ENCODE data around the gene EFNA5.
A peak's percentile ranks its signal among the peaks of the same experiment; 100 is the strongest.

Gene EFNA5

DNA sequence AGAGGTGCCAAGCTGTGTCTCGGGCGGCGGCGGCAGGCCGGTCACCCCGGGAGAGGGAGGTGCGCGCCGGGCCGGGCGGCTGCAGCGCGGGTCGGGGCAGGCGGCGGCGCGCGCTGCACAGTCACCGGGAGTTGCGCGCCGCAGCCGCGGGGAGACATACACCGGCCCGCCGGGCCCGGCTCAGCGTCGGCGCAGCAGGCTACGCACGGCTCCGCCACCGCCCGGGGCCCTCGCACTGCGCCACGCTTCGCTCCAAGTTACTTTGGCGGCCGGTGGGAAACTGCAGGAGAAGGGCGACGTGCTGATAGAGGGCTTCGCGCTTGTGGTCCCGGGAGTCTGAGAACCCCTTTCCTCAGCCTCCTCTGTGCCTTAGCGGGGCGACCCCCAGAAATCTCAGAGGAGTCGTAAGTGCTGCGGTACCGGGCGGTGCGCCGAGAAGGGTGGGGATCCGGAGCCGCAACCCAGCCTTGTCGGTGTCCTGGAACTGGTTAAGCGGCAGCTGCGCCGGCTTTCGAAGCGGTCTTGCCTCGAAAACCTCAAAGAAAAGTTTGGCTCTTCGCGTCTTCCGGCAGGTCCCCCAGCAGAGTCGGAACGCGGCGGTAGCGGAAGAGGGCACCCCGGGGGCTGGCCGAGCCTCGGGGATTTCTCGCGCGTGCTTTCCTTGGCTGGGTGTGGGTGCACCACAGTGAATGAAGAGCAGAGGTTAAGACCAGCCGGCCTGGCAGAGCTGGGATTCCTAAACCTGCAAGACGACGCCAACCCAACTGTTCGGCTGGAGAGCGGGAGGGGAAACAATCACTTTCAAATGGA, at the start of gene EFNA5:
EFNA5 (minus strand) TSS at position 6 of the 810 bp plus-strand sequence.
- no peaks in the 10 kb centered on the region for H3K27me3 ChIP-seq (ENCODE audit: insufficient read depth, low read length)
- H3K9me3 ChIP-seq (ENCODE audit: low read length): no peaks in the 10 kb centered on the region
- H3K9me2 ChIP-seq (ENCODE audit: low read depth, low read length): no peaks in the 10 kb centered on the region
- H3K9ac ChIP-seq (ENCODE audit: low read length): peak within 1 kb of the TSS; percentile 51
- H3K4me3 ChIP-seq (ENCODE audit: low read depth, low read length, poor library complexity, severe bottlenecking): peak within 1 kb of the TSS; percentile 68
- no peaks in the 10 kb centered on the region for H3K79me2 ChIP-seq (ENCODE audit: insufficient read depth, low read length)
- peak within 1 kb of the TSS; percentile 18 for H3K27ac ChIP-seq (ENCODE audit: low read depth, low read length, poor library complexity, severe bottlenecking)
- H3K4me2 ChIP-seq (ENCODE audit: low read length): peak within 1 kb of the TSS; percentile 83
- peaks cover 28% of the 10 kb centered on the region for H3K4me1 ChIP-seq (ENCODE audit: insufficient read depth, low read length, severe bottlenecking)
- H3F3A ChIP-seq (ENCODE audit: insufficient read depth, low read length): no peaks in the 10 kb centered on the region
- no peak within 1 kb of the TSS for H2AFZ ChIP-seq (ENCODE audit: low read length)
- no peak for TF ChIP-seq EZH2 (IDR thresholded peaks at IDR 0.05; ENCODE audit: borderline replicate concordance, low read length)
- TF ChIP-seq, protein P1, sequence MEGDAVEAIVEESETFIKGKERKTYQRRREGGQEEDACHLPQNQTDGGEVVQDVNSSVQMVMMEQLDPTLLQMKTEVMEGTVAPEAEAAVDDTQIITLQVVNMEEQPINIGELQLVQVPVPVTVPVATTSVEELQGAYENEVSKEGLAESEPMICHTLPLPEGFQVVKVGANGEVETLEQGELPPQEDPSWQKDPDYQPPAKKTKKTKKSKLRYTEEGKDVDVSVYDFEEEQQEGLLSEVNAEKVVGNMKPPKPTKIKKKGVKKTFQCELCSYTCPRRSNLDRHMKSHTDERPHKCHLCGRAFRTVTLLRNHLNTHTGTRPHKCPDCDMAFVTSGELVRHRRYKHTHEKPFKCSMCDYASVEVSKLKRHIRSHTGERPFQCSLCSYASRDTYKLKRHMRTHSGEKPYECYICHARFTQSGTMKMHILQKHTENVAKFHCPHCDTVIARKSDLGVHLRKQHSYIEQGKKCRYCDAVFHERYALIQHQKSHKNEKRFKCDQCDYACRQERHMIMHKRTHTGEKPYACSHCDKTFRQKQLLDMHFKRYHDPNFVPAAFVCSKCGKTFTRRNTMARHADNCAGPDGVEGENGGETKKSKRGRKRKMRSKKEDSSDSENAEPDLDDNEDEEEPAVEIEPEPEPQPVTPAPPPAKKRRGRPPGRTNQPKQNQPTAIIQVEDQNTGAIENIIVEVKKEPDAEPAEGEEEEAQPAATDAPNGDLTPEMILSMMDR (IDR thresholded peaks at IDR 0.05; ENCODE audit: low read length): no peak
- no peaks in the 10 kb centered on the region for H3K36me3 ChIP-seq (ENCODE audit: insufficient read depth, low read length)
- H4K20me1 ChIP-seq (ENCODE audit: insufficient read depth, low read length): no peaks in the 10 kb centered on the region

DNA sequence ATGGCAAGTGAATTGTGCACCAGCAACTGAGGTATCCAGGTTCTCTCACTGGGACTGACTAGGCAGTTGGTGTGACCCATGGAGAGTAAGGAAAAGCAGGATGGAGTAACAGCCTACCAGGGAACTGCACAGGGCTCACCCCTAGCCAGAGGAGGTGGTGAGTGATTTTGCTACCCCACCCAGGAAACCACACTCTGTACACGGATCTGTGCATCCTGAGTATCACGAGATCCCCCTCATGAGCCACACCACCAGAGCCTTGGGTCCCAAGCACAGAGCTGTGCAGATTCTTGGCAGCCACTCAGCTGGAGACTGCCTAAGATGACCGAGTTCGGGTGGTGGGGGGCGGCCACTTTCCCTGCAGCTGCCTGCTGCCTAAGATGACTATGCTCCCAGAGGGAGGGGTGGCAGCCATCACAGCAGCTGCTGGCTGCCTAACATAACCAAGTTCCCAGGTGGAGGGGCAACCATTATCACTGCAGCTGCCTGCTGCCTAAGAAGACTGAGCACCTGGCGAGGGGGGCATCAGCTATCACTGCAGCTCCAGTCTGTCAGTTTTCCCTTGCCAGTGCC, 48.4 kb upstream of the EFNA5 start:
- TF ChIP-seq, protein P1 (IDR thresholded peaks at IDR 0.05; ENCODE audit: low read length): no peak
- TF ChIP-seq EZH2 (IDR thresholded peaks at IDR 0.05; ENCODE audit: borderline replicate concordance, low read length): no peak
- H3K4me3 ChIP-seq (ENCODE audit: low read depth, low read length, poor library complexity, severe bottlenecking): no peak overlapping the region

DNA sequence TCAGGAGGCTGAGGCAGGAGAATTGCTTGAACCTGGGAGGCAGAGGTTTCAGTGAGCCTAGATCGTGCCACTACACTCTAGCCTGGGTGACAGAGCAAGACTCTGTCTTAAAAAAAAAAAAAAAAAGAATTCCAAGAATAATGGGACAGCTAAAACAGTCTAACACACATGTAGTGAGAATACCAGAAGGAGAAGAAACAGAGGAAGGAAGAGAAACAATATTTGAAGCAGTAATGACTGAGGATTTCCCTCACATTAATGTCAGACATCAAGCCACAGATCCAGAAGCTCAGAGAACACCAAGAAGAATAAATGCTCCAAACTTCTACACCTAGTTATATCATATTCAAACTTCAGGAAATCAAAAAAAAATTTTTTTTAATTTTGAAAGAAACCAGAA, 47.1 kb upstream of the EFNA5 start:
- no peak for TF ChIP-seq EZH2 (IDR thresholded peaks at IDR 0.05; ENCODE audit: borderline replicate concordance, low read length)
- TF ChIP-seq, protein P1 (IDR thresholded peaks at IDR 0.05; ENCODE audit: low read length): no peak
- H3K4me3 ChIP-seq (ENCODE audit: low read depth, low read length, poor library complexity, severe bottlenecking): no peak overlapping the region
- H3K4me2 ChIP-seq (ENCODE audit: low read length): no peak overlapping the region
- no peaks in the 10 kb centered on the region for H3K27me3 ChIP-seq (ENCODE audit: insufficient read depth, low read length)
- H3K27ac ChIP-seq (ENCODE audit: low read depth, low read length, poor library complexity, severe bottlenecking): no peak overlapping the region
- no peaks in the 10 kb centered on the region for H3K79me2 ChIP-seq (ENCODE audit: insufficient read depth, low read length)
- H4K20me1 ChIP-seq (ENCODE audit: insufficient read depth, low read length): no peaks in the 10 kb centered on the region
- H3F3A ChIP-seq (ENCODE audit: insufficient read depth, low read length): no peaks in the 10 kb centered on the region
- no peaks in the 10 kb centered on the region for H3K9me3 ChIP-seq (ENCODE audit: low read length)
- no peak overlapping the region for H3K9ac ChIP-seq (ENCODE audit: low read length)
- no peak overlapping the region for H2AFZ ChIP-seq (ENCODE audit: low read length)
- H3K9me2 ChIP-seq (ENCODE audit: low read depth, low read length): no peaks in the 10 kb centered on the region
- H3K36me3 ChIP-seq (ENCODE audit: insufficient read depth, low read length): no peaks in the 10 kb centered on the region
- H3K4me1 ChIP-seq (ENCODE audit: insufficient read depth, low read length, severe bottlenecking): no peaks in the 10 kb centered on the region

More for the DNA sequence above, 48.4 kb upstream of the EFNA5 start:
- Histone ChIP-seq H2AFZ (ENCODE audit: low read length) (no peak overlapping the region), H3K9ac (ENCODE audit: low read length) (no peak overlapping the region), H3K27ac (ENCODE audit: low read depth, low read length, poor library complexity, severe bottlenecking) (no peak overlapping the region), H3K9me3 (ENCODE audit: low read length) (no peaks in the 10 kb centered on the region), H3K27me3 (ENCODE audit: insufficient read depth, low read length) (no peaks in the 10 kb centered on the region), H3K79me2 (ENCODE audit: insufficient read depth, low read length) (no peaks in the 10 kb centered on the region), H3K36me3 (ENCODE audit: insufficient read depth, low read length) (no peaks in the 10 kb centered on the region), H3F3A (ENCODE audit: insufficient read depth, low read length) (no peaks in the 10 kb centered on the region), H4K20me1 (ENCODE audit: insufficient read depth, low read length) (no peaks in the 10 kb centered on the region), H3K9me2 (ENCODE audit: low read depth, low read length) (no peaks in the 10 kb centered on the region), H3K4me1 (ENCODE audit: insufficient read depth, low read length, severe bottlenecking) (no peaks in the 10 kb centered on the region), H3K4me2 (ENCODE audit: low read length) (no peak overlapping the region)

Data from OCI-LY1 (cell line).